Mucosa of stomach (tissue), 1 donor: Measurements from ENCODE around the gene CNTN1.

ENCODE experiments used
- H3K27me3 ChIP-seq: one replicate; pipeline ENCODE4 v1.7.0; 2013; ENCODE audit warnings: mild to moderate bottlenecking, low read length; ENCODE audit not compliant: control insufficient read depth, insufficient read depth
- H3K36me3 ChIP-seq: one replicate; pipeline ENCODE4 v1.7.0; 2013; ENCODE audit warnings: low read length; ENCODE audit not compliant: control insufficient read depth, insufficient read depth
- H3K4me1 ChIP-seq: one replicate; pipeline ENCODE4 v1.7.0; 2013; ENCODE audit warnings: mild to moderate bottlenecking, low read length; ENCODE audit not compliant: control insufficient read depth, insufficient read depth
- H3K4me3 ChIP-seq: one replicate; pipeline ENCODE4 v1.7.0; 2013; ENCODE audit warnings: low read length
- H3K9ac ChIP-seq: one replicate; pipeline ENCODE4 v1.7.0; 2013; ENCODE audit warnings: mild to moderate bottlenecking, low read length, moderate library complexity
- H3K9me3 ChIP-seq: one replicate; pipeline ENCODE4 v1.7.0; 2013; ENCODE audit warnings: mild to moderate bottlenecking, low read length, moderate library complexity; ENCODE audit not compliant: control insufficient read depth
- donor health status: Pancreatic carcinoma.

Gene CNTN1

DNA sequence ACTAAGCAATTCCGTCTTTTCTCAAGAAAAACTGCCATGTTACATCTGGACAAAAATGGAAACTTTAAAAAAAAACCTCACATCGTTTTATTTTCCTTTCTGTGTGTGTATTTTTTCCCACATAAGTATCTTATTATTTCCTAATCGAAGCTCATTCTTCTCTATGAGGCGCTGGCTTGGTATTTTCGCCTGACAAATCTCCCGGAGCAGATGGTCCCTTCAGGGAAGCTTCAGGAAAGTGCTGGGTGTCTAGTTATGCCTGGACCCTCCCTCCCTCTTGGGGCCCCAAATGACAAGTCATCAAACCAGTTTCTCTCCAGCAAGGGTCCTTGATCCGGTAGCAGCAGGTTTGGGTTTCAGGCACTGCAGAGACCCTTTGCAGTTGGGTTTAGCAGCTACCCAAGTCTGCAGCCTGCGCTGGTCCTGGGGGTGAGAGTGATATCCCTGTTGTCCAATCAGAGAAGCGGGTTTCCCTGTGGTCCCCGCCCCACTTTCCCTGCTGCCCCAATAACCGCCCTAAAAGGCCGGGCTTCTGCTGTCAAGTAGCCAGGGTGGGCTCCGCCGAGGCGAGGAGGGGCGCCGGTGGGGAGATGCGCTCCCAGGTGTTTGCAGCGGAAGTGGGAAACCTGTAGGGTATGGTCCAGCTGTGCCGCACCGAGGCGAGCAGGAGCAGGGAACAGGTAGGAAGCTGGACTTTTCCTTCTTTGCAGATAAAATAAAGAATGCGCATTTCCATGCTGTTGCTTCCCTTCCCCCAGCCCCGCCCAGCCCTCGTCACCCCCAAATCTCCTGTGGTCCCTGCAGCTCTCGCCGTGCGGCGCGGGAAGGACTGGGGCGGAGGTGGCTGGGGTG is at the start of gene CNTN1:
Gene CNTN1 (plus strand): TSS at position 527 of the 852 bp plus-strand sequence.
- H3K4me1 ChIP-seq: peaks cover 5% of the 10 kb centered on the region
- no peaks in the 10 kb centered on the region for H3K9me3 ChIP-seq
- H3K9ac ChIP-seq: no peak within 1 kb of the TSS
- no peak within 1 kb of the TSS for H3K4me3 ChIP-seq
- H3K36me3 ChIP-seq: no peaks in the 10 kb centered on the region
- H3K27me3 ChIP-seq: peaks cover 21% of the 10 kb centered on the region

DNA sequence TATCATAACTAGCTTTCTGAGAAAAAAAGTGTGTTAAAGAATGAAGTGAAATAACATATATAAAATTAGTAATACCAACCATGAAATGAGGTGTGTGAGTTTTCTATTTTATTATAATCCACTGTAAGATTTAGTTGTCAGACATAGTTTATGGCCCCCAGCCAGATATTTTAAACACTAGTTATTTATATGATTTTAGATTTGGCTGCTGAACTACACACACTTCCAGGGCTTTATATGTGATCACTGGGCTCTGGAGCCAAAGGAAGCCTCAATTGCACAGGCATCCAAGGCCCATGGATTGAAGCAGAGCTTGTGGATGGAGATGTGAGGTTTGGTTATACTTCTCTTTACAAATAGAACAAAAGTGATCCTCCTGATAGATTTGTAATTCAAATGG is 48.7 kb upstream of the CNTN1 start:
- H3K36me3 ChIP-seq: no peaks in the 10 kb centered on the region
- no peaks in the 10 kb centered on the region for H3K27me3 ChIP-seq
- no peak overlapping the region for H3K4me3 ChIP-seq
- H3K4me1 ChIP-seq: no peaks in the 10 kb centered on the region
- H3K9ac ChIP-seq: no peak overlapping the region
- H3K9me3 ChIP-seq: no peaks in the 10 kb centered on the region

DNA sequence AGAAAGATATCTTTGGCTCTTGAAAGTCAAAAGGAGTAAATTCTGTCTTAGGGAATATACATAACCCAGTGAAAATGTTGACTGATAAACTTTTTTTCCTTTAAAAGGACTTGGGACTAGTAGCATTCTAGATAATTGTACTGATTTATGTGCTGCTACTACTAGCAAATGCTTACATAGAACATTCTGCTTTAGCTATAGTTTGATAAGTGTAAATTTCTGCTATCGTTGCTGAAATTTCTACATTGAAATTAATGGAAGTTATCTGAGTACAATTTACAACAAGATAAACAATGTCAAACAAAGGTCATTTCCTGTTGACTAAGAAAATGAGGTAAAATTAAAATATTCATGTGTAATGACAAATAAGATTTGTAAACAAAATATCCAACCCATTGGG is 48.3 kb upstream of the CNTN1 start:
- no peaks in the 10 kb centered on the region for H3K4me1 ChIP-seq
- no peak overlapping the region for H3K4me3 ChIP-seq
- no peaks in the 10 kb centered on the region for H3K27me3 ChIP-seq
- H3K36me3 ChIP-seq: no peaks in the 10 kb centered on the region
- H3K9me3 ChIP-seq: no peaks in the 10 kb centered on the region
- H3K9ac ChIP-seq: no peak overlapping the region

DNA sequence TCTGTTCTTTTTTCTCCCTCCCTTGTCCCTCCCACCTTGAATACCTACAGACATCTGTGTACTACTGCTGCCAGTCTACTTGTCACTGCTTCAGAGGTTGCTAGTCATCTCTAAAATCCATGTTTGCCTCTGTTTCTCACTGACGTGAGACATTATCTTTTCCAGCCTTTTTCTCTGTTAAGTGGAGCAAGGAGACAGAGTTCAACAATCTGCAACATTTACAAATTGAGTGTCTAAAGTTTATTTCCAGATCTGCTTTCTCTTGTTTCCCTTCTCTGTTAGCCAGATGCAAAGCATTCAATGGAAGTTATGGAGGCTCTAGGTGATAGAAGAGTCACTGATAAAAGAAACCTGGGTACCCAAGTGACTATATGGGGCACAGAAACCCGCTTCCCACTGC is 47.5 kb upstream of the CNTN1 start:
- no peaks in the 10 kb centered on the region for H3K36me3 ChIP-seq
- no peaks in the 10 kb centered on the region for H3K4me1 ChIP-seq

DNA sequence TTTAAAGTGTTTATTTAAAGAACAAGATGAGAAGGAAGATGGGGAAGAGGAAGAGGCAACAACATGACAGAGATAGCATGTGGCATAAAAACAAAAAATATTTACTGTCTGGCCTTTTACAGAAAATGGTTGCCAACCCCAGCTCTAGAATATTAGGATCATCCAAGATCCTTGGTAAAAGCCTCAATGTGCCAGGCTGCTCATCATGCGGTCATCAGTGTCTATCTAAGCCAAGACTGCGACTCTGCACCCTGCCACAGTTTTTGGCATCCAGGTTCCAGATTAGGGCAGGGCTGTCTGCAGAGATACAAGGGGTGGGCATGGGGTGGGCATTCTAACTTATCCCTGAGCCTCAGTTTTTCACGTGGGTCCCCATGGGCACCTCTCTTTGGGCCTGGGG is 46.9 kb upstream of the CNTN1 start:
- no peaks in the 10 kb centered on the region for H3K4me1 ChIP-seq

More for the DNA sequence above, 47.5 kb upstream of the CNTN1 start:
- Histone ChIP-seq H3K9me3 (no peaks in the 10 kb centered on the region), H3K9ac (no peak overlapping the region), H3K4me3 (no peak overlapping the region), H3K27me3 (no peaks in the 10 kb centered on the region)

DNA sequence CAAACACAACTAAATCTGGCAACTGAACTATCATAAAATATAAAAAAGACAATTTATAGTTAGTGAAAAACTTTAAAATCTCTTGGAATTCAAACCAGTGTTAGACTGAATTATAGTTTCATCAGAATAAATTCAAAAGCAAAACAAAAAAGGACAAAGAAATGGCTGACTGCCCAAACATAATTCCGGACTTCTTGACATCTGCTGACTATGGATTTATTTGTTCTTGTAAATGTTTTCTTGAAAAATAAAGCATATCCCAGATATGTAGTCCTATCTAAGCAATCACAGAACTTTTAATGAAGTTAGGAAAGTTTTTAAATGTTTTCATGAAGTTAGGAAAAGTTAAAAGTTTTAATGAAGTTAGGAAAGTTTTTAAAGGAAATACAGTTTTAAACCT is 45.8 kb upstream of the CNTN1 start:
- Histone ChIP-seq H3K4me1 (no peaks in the 10 kb centered on the region), H3K9me3 (no peaks in the 10 kb centered on the region), H3K9ac (no peak overlapping the region), H3K36me3 (no peaks in the 10 kb centered on the region), H3K4me3 (no peak overlapping the region), H3K27me3 (no peaks in the 10 kb centered on the region)

More for the DNA sequence above, 46.9 kb upstream of the CNTN1 start:
- Histone ChIP-seq H3K27me3 (no peaks in the 10 kb centered on the region), H3K36me3 (no peaks in the 10 kb centered on the region), H3K9me3 (no peaks in the 10 kb centered on the region), H3K9ac (no peak overlapping the region), H3K4me3 (no peak overlapping the region)

DNA sequence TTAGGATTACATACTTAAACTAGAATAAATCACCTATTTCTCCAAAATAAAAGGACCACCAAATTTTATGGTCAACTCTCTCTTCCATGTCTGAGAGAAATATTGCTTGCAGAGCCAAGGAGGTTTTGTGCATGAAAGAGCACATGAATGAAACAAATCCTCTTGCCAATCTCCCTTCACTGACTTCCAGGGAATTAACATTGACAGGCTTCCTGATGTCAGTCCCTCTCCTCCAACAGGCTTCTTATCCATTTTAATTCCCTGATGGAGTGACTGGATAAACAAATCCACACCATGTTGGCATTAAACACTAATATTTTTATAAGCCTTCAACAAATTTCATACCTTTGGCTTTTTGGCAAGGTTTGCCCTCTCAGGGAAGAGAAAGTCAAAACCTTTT is 45.3 kb upstream of the CNTN1 start:
- no peaks in the 10 kb centered on the region for H3K27me3 ChIP-seq
- no peak overlapping the region for H3K9ac ChIP-seq
- no peak overlapping the region for H3K4me3 ChIP-seq
- no peaks in the 10 kb centered on the region for H3K36me3 ChIP-seq
- H3K4me1 ChIP-seq: no peaks in the 10 kb centered on the region
- no peaks in the 10 kb centered on the region for H3K9me3 ChIP-seq

DNA sequence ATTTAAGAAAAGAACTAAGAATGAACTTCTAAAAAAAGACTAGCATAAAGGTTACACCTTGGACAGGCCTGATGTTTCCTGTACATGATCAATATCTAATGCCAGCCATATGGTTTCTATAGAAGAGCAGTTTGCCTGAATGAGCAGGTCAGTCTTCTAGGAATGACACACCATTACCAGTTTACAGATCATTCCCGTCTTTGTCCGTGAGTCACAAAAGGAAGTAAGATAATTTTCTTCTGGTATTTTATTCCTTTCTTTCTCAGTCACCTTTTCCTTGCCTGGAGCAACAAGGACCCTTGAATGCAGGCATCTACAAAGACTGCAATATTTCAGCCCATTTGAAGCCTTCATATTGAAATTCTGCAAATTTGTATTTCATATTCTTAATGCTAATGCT is 44.6 kb upstream of the CNTN1 start:
- H3K4me3 ChIP-seq: no peak overlapping the region
- H3K36me3 ChIP-seq: no peaks in the 10 kb centered on the region
- H3K9me3 ChIP-seq: no peaks in the 10 kb centered on the region
- no peaks in the 10 kb centered on the region for H3K27me3 ChIP-seq
- no peaks in the 10 kb centered on the region for H3K4me1 ChIP-seq
- no peak overlapping the region for H3K9ac ChIP-seq

DNA sequence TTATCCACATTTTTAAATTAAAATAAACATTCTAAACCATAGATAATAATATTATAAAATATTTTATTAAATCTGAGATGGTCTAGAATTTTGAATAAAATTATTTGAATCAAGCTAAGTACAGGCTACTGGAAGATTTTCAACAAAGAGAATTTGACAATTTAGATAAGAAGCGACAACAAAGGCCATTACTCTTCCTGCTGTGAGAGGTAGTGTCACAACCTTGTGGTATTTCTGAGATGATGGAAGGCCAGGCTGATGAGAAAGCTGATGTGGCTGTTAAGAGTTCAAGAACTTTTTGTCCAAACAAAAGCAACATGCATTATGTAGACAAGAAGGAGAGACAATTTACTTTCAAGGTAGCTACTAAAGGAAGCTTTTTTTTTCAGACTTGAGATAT is 43.7 kb upstream of the CNTN1 start:
- Histone ChIP-seq H3K27me3 (no peaks in the 10 kb centered on the region), H3K9ac (no peak overlapping the region), H3K9me3 (no peaks in the 10 kb centered on the region), H3K4me3 (no peak overlapping the region), H3K4me1 (no peaks in the 10 kb centered on the region), H3K36me3 (no peaks in the 10 kb centered on the region)

DNA sequence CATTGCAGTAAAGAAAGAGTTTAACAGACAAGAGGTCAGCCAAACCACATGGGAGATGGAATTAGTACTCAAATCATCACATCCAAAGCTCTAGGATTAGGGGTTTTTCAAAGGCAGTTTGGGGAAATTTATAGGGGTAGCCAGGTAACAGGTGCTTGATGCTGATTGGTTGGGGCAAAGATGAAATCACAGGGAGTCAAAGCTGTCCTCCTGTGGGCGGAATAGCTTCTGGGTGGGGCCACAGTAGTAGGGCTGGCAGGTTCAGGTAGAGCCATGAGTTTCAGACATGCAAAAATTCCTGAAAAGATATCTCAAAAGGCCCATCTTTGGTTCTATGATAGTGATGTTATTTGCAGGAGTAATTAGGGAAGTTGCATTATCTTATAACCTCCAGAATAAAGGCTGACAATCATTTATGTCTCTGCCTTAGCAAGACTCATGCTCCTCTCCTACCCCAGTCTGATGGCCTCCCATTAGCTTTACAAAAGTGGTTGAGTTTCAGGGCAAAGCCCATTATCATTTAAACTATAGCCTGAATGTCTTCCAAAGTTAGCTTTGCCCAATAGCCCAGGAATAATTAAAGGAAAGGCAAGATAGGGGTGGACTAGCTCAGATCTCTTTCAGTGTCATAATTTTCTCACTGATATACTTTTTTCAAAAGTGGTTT is 42.1 kb upstream of the CNTN1 start:
- Histone ChIP-seq H3K36me3 (no peaks in the 10 kb centered on the region), H3K4me3 (no peak overlapping the region), H3K27me3 (no peaks in the 10 kb centered on the region), H3K9me3 (no peaks in the 10 kb centered on the region), H3K4me1 (no peaks in the 10 kb centered on the region), H3K9ac (no peak overlapping the region)

DNA sequence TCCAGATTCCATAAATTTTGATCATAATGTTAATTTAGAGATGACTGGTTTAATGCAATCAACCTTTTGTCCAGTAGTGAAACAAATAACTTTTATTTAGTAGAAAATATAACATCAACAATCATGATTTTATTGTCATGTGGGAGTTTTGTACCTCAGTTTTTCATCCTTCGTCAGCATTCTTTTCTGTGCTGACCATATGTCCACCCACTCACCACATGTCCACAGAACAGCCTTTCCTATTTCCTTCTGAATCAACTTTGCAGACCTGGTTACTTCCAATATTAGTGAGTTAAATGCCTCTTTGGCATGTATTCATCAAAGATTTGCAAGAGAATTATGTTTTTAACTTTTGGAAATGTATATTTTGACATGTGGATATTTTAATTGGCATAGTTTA is 36.8 kb upstream of the CNTN1 start:
- H3K27me3 ChIP-seq: no peaks in the 10 kb centered on the region
- H3K4me1 ChIP-seq: no peaks in the 10 kb centered on the region
- no peak overlapping the region for H3K4me3 ChIP-seq
- H3K9me3 ChIP-seq: no peaks in the 10 kb centered on the region
- H3K36me3 ChIP-seq: no peaks in the 10 kb centered on the region
- H3K9ac ChIP-seq: no peak overlapping the region

DNA sequence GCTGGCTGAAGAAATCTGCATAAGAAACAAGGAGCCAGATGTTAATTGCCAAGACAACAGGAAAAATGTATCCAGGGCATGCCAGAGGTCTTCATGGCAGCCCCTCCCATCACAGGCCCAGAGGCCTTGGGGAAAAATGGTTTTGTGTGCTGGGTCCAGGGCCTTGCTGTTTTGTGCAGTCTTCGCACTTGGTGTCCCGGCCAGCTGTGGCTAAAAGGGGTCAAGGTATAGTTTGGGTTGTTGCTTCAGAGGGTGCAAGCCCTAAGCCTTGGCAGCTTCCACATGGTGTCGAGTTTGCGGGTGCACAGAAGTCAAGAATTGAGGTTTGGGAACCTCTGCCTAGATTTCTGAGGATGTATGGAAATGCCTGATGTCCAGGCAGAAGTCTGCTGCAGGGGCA is 29.9 kb upstream of the CNTN1 start:
- no peaks in the 10 kb centered on the region for H3K27me3 ChIP-seq
- H3K9me3 ChIP-seq: no peaks in the 10 kb centered on the region
- H3K4me3 ChIP-seq: no peak overlapping the region
- H3K9ac ChIP-seq: no peak overlapping the region
- H3K36me3 ChIP-seq: no peaks in the 10 kb centered on the region
- no peaks in the 10 kb centered on the region for H3K4me1 ChIP-seq
